HK-2 (cell line): ENCODE measurements around the gene CHD9.

Experiments
- DNase-seq: peaks from one replicate; pipeline ENCODE4 v3.0.0-alpha.2; 2018; ENCODE audit not compliant: unreplicated experiment

Gene CHD9

DNA sequence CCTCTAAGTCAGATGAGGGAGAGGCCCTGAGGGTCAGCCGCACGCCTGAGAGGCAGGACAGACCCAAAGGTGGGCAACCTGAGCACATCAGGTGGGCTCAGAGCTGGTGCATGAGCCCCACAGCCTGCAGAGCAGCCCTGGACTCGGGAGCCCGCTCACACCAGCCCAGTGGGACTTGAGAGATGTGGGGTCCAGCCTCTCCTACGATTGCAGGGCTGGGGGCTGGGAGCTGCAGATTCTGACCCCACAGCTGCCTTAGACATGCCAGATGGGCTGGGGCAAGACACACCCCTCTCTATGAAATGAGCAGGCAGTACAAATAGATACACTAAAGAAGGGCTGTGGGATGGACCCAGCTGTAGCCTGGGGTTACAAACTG, 302.4 kb downstream of the CHD9 start:
- no peak for DNase-seq

DNA sequence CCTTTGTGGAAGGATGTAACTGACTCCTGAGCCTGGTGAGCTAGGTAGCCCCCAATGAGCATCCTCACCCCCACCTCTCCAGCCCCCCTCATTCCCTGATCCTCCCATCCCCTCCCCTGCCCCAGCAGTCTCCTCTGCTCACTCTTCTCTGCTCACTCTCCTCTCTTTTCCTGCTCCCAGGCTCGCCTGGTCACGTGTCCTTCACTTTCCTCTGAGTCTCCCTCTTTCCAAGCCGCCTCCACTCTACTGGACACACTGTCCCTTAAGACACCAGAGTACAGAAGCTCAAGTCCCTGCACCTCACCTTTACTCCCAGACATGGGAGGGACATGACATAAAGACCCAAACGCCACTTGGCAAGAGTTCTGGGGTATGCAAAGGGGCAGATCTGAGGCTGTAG, 303.2 kb downstream of the CHD9 start:
- no peak for DNase-seq

- DNase-seq: no peak
Measured at GRCh38 chr16:53358884-53359283, 304.1 kb downstream of the CHD9 start.

DNA sequence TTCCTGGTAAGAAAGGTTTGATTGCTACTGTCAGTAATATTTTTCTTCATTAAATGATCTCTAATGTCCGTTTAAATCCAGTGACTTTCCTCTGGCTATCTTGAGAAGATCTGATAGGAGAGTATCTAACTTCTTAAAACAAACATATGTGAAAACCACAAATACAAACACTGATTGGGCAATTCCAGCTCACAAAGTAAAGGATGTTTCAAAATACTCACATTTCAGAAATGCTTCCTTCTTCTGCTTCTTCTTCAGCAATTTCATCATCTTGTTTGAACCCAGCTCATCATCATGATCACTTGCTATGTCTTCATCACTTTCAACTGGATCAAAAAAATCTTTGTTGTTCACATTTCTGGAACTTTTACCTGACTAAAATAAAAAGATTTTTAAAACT, 315.1 kb downstream of the CHD9 start:
- no peak for DNase-seq

DNA sequence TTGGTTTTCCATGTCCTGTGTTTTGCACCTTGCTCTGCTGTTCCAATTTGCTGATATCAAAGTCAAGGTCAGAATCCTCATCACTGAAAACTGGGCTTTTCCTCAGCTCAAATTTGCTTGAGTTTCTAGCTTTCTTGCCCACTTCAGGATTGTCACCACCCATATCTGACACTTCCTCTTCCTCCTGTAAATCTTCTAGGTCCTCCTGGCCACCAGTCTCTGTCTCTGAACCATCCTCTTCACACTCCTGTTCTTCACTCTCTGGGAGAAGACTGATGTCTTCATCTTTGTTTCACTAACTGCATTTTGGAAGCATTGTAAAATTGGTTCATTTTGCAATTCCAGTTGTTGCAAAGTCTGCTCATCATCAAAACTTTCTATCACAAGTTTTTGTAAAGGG, 316.0 kb downstream of the CHD9 start:
- DNase-seq: no peak

DNA sequence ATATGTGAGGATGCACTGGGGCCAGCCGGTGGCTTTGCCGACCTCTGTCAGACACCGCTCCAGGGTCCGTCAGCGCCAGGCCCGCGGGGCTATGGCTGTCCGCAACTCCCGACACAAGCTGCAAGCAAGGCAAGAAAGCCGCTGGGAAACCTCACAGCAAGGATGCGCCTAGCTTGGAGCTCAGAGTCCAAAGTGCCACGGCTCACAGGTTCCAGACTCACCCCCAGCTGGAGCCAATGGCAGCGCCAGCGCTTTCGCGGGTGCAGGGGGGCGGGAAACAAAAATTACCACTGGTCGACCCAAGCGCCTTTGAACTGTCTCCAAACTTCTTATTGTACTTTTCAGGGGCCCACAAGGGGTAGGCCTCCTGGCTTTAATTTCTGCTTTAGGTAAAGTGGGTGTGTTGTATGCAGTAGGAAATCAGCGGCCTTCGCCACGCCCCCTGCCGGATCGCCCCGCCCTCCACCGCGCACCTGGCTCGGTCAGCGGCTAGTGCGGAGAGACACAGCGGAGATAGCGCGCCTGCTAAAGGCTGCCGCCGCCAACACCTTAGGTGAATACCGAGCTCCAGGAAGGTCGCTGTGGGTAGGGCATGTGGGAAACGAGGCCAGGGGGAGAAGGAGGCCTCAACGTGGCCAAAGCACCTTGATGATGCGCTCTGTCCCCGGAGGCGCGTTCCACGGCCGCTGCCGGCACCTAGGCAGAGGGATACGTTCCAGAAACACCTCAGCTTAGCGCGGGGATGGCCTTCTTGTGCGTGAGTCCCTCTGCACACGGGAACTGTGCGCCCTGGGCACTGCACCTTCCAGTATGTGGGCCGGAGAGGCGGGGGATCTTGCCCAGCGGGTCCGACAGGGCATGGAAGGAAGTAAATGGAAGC, 318.4 kb downstream of the CHD9 start:
- DNase-seq: no peak

GRCh38 chr16:53374800-53375199, 320.0 kb downstream of the CHD9 start:
- no peak for DNase-seq

DNA sequence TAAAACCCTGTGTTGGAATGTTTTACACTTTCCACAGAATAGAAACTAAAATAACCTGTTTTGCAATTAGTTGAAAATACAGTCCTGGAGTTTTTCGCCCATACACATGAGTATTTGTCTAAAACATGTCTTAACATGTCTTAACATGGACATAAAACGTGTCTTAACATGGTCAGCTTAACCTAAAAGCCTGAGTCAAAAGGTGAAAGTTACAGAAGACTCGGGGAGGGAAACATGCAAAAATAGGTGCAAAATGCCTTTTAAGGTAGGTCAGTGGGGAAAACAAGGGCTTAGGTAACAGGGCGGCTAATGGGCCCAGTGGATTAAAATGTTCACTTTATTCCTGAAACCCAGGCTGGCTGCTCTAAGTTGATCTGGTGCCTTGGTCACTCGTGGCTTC, 323.3 kb downstream of the CHD9 start:
- no peak for DNase-seq
